CD4-positive, CD25-positive, alpha-beta regulatory T cell (primary cell): ENCODE measurements around the gene DNER. TPM values are rescaled to one million over a fixed set of nuclear protein-coding genes. Genes with fewer than 3 reads are reported as not detected.

ENCODE experiments used
- ATAC-seq, 2 donors: fragments of 150-1000 bp; cut with Tn5 transposase; one replicate each; pipeline ENCODE4 v1.10.0; 2021; ENCODE audit warnings: low read depth in 2 of 2, moderate number of reproducible peaks in 2 of 2, moderate library complexity in 1 of 2
- DNase-seq, 3 donors: peaks; one replicate each; pipeline versions ENCODE4 v3.0.0 to v3.0.0-alpha.2; 2012 to 2022; ENCODE audit warnings: mixed read lengths in 1 of 3
- H3K27ac ChIP-seq: one replicate; pipeline ENCODE4 v1.7.0; 2013; ENCODE audit warnings: mild to moderate bottlenecking, low read length; ENCODE audit not compliant: insufficient read depth, poor library complexity, severe bottlenecking
- H3K27me3 ChIP-seq: one replicate; pipeline ENCODE4 v1.7.0; 2013; ENCODE audit warnings: low read length; ENCODE audit not compliant: control insufficient read depth, insufficient read depth
- H3K36me3 ChIP-seq: one replicate; pipeline ENCODE4 v1.7.0; 2013; ENCODE audit warnings: mild to moderate bottlenecking, low read length, moderate library complexity; ENCODE audit not compliant: control insufficient read depth, insufficient read depth
- H3K4me1 ChIP-seq: 2 replicates; pipeline ENCODE4 v1.7.0; 2013; ENCODE audit warnings: mild to moderate bottlenecking, low read length; ENCODE audit not compliant: insufficient read depth, control insufficient read depth, poor library complexity, severe bottlenecking
- H3K4me3 ChIP-seq: one replicate; pipeline ENCODE4 v1.7.0; 2013; ENCODE audit warnings: low read depth, mild to moderate bottlenecking, low read length, moderate library complexity
- H3K9me3 ChIP-seq, 2 experiments: 1 replicate in 1 of 2; 2 replicates in 1 of 2; pipeline ENCODE4 v1.7.0; 2013; ENCODE audit warnings: low read length in 2 of 2, mild to moderate bottlenecking in 1 of 2, moderate library complexity in 1 of 2; ENCODE audit not compliant: control insufficient read depth in 2 of 2
- H3K27ac Mint-ChIP-seq, 3 donors: one replicate each; pipeline ENCODE4 v1.8.0; 2020 to 2022; ENCODE audit warnings: mild to moderate bottlenecking in 3 of 3, mixed read lengths in 3 of 3, moderate library complexity in 2 of 3
- H3K27me3 Mint-ChIP-seq: one replicate; pipeline ENCODE4 v1.8.0; 2022; ENCODE audit warnings: mild to moderate bottlenecking, mixed read lengths
- H3K36me3 Mint-ChIP-seq: one replicate; pipeline ENCODE4 v1.8.0; 2020; ENCODE audit warnings: mixed read lengths
- H3K4me1 Mint-ChIP-seq, 4 donors: one replicate each; pipeline ENCODE4 v1.8.0; 2020 to 2022; ENCODE audit warnings: mixed read lengths in 4 of 4, mild to moderate bottlenecking in 1 of 4
- H3K4me3 Mint-ChIP-seq, 4 donors: one replicate each; pipeline ENCODE4 v1.8.0; 2020 to 2022; ENCODE audit warnings: mild to moderate bottlenecking in 4 of 4, mixed read lengths in 4 of 4, moderate library complexity in 3 of 4
- H3K9me3 Mint-ChIP-seq, 7 donors: one replicate each; pipeline ENCODE4 v1.8.0; 2020 to 2022; ENCODE audit warnings: mixed read lengths in 7 of 7, mild to moderate bottlenecking in 3 of 7, moderate library complexity in 2 of 7
- polyA plus RNA-seq, 4 donors: library from polyadenylated mRNA; unstranded; fragments of 300-500 nt; fragmentation: Illumina TruSeq; gene quantifications; one replicate each; pipeline ENCODE4 v1.2.3, GENCODE V29; 2021
- total RNA-seq: library from RNA; stranded (reverse); gene quantifications from one replicate; pipeline ENCODE4 v1.2.3, GENCODE V29; 2022

Gene DNER
- total and polyA plus RNA-seq, 5 donors from 2014 or later: 0.23 TPM; not detected in 4

DNA sequence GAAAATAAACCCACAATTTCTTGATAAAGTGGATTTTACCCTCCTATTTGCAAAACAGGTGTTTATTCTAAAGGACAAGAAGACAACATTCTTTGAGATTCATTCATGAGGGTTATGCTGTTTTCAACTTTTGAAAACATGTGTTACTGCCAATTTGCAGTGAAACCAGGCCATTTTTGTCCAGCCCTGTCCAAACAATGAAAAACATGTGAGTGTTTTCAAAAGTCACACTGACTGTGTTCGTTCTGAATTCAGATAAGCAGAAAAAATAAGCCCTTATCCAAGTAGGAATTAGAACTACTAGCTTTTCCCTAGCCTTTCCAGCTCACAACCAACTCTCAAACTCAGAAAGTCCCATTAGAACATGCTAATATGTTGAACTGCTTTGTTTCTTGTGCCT, 295.2 kb downstream of the DNER start:
- H3K27me3 Mint-ChIP-seq: no peaks in the 10 kb centered on the region
- no peak overlapping the region for H3K4me3 Mint-ChIP-seq
- Histone ChIP-seq H3K36me3 (no peaks in the 10 kb centered on the region), H3K27ac (no peak overlapping the region), H3K4me3 (no peak overlapping the region), H3K27me3 (no peaks in the 10 kb centered on the region), H3K4me1 (no peaks in the 10 kb centered on the region), H3K9me3 (no peaks in the 10 kb centered on the region)
- H3K4me1 Mint-ChIP-seq: no peaks in the 10 kb centered on the region
- ATAC-seq: no peak
- H3K9me3 Mint-ChIP-seq: peaks cover 0 to 12% (median 3%) of the 10 kb centered on the region in 7 donors
- no peak for DNase-seq
- no peaks in the 10 kb centered on the region for H3K36me3 Mint-ChIP-seq
- no peak overlapping the region for H3K27ac Mint-ChIP-seq

DNA sequence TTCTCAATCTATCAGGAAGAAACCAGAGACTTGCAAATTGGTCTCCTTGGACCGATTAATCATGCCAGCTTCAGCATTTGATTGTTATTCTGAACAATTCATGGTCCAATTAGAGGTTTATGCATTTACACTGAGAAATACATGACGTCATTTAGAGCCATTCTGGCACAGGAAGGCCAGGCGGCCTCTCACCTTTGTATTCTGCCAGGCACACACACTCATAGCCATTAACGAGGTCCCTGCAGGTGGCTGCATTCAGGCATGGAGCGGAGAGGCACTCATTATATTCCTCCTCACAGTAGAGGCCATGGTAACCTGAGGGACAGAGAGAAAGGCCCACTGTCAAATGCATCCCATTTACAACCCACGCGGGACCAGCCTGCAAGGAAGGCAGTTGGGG, 296.4 kb downstream of the DNER start:
- Histone ChIP-seq H3K4me3 (no peak overlapping the region), H3K4me1 (no peaks in the 10 kb centered on the region), H3K36me3 (no peaks in the 10 kb centered on the region), H3K9me3 (no peaks in the 10 kb centered on the region), H3K27me3 (no peaks in the 10 kb centered on the region), H3K27ac (no peak overlapping the region)
- Mint-ChIP-seq H3K4me3 (no peak overlapping the region), H3K27me3 (no peaks in the 10 kb centered on the region), H3K27ac (no peak overlapping the region), H3K4me1 (no peaks in the 10 kb centered on the region), H3K9me3 (peaks cover 0 to 12% (median 1%) of the 10 kb centered on the region in 7 donors), H3K36me3 (no peaks in the 10 kb centered on the region)
- no peak for ATAC-seq
- no peak for DNase-seq

DNA sequence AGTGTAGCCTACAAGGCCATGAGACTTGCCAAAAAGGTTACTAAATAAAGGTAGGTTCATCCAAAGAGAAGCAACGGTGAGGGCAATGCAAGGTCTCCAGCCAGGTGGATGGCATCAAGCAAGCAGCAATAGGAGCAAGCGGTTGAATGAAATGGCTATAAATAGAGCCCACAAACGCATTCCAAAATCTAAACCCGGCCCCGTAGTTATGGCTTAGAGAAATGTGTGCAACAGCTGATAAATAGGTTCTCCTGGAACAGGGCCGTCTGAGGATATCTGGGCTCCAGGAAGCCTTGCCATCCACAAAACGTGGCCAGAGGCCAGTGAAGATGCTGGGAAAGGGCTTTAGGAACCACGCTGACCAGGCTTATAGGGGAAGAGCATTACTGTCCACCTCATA, 297.2 kb downstream of the DNER start:
- H3K27ac Mint-ChIP-seq: no peak overlapping the region
- no peak overlapping the region for H3K4me3 Mint-ChIP-seq
- H3K27me3 ChIP-seq: no peaks in the 10 kb centered on the region
- ATAC-seq (no peak), DNase-seq (no peak)
- no peak overlapping the region for H3K27ac ChIP-seq
- H3K9me3 ChIP-seq: no peaks in the 10 kb centered on the region
- H3K9me3 Mint-ChIP-seq: peaks cover 0 to 8% (median 1%) of the 10 kb centered on the region in 7 donors
- H3K4me1 ChIP-seq: no peaks in the 10 kb centered on the region
- H3K36me3 Mint-ChIP-seq: no peaks in the 10 kb centered on the region
- no peaks in the 10 kb centered on the region for H3K27me3 Mint-ChIP-seq
- no peaks in the 10 kb centered on the region for H3K4me1 Mint-ChIP-seq
- no peak overlapping the region for H3K4me3 ChIP-seq
- no peaks in the 10 kb centered on the region for H3K36me3 ChIP-seq

DNA sequence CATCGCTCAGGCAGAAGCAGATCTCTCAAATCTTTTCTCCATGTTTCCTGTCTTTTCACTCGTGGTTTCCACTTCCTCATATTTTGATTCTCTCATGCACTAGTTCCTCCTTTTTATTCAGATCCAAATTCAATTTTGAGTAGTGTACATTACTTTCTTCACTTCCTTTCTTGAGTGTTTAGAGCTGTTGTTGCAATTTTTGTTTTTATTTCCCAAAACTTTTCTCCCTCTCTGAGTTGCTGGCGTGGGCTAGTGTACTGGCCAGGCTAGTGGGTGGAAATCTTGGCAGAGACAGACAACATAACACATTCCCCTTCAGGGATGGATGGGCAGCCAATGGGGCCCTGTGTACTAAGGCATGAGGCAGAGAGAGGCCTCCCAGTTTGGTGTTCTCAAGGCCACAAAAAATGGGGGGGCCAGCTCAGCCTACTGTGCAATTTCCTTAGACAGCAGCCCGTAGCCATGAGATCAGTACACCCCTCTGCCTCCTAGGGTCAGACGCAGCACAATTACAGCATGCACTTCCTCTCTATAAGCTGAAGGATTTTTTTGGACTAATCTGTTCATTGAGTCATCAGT, 298.1 kb downstream of the DNER start:
- no peaks in the 10 kb centered on the region for H3K36me3 Mint-ChIP-seq
- peak in 1 of 2 donors; percentile 45 for ATAC-seq
- no peak overlapping the region for H3K27ac ChIP-seq

DNA sequence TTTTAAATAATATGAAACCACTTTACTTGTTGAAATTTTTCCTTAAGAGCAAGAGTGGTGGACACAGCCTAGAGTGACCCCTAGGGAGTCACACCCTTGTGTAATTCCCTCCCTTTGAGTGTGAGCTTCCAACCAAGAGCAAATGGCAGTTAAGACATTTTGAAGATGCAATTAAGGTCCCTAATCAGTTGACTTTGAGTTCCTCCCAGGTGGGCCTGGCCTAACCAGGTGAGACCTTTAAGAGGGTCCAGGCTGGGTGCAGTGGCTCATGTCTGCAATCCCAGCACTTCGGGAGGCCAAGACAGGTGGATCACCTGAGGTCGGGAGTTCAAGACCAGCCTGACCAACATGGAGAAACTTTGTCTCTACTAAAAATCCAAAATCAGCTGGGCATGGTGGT, 299.7 kb downstream of the DNER start:
- no peak overlapping the region for H3K27ac Mint-ChIP-seq
- H3K4me1 Mint-ChIP-seq: no peaks in the 10 kb centered on the region
- no peaks in the 10 kb centered on the region for H3K36me3 Mint-ChIP-seq
- H3K4me3 Mint-ChIP-seq: no peak overlapping the region
- H3K4me1 ChIP-seq: no peaks in the 10 kb centered on the region
- H3K27me3 Mint-ChIP-seq: no peaks in the 10 kb centered on the region
- ATAC-seq (no peak), DNase-seq (no peak)
- peaks cover 0 to 7% (median 0%) of the 10 kb centered on the region in 7 donors for H3K9me3 Mint-ChIP-seq
- no peak overlapping the region for H3K27ac ChIP-seq
- no peaks in the 10 kb centered on the region for H3K27me3 ChIP-seq
- no peak overlapping the region for H3K4me3 ChIP-seq
- H3K9me3 ChIP-seq: no peaks in the 10 kb centered on the region
- no peaks in the 10 kb centered on the region for H3K36me3 ChIP-seq

More for the DNA sequence above, 298.1 kb downstream of the DNER start:
- Mint-ChIP-seq H3K9me3 (peaks cover 0 to 8% (median 1%) of the 10 kb centered on the region in 7 donors), H3K27ac (no peak overlapping the region), H3K27me3 (no peaks in the 10 kb centered on the region), H3K4me3 (no peak overlapping the region), H3K4me1 (no peaks in the 10 kb centered on the region)
- Histone ChIP-seq H3K27me3 (no peaks in the 10 kb centered on the region), H3K4me1 (no peaks in the 10 kb centered on the region), H3K4me3 (no peak overlapping the region), H3K36me3 (no peaks in the 10 kb centered on the region), H3K9me3 (no peaks in the 10 kb centered on the region)
- DNase-seq: no peak

- Mint-ChIP-seq H3K27ac (no peak overlapping the region), H3K4me1 (no peaks in the 10 kb centered on the region), H3K9me3 (peaks cover 0 to 8% (median 0%) of the 10 kb centered on the region in 7 donors), H3K36me3 (no peaks in the 10 kb centered on the region), H3K27me3 (peaks cover 7% of the 10 kb centered on the region), H3K4me3 (no peak overlapping the region)
- H3K4me3 ChIP-seq: no peak overlapping the region
- H3K9me3 ChIP-seq: no peaks in the 10 kb centered on the region
- ATAC-seq: no peak
- DNase-seq: no peak
- H3K36me3 ChIP-seq: no peaks in the 10 kb centered on the region
- no peaks in the 10 kb centered on the region for H3K4me1 ChIP-seq
- no peaks in the 10 kb centered on the region for H3K27me3 ChIP-seq
- no peak overlapping the region for H3K27ac ChIP-seq
Measured at GRCh38 chr2:229412686-229413085, 301.7 kb downstream of the DNER start.

GRCh38 chr2:229410946-229411345, 303.4 kb downstream of the DNER start:
- DNase-seq (no peak), ATAC-seq (no peak)
- Mint-ChIP-seq H3K4me1 (no peaks in the 10 kb centered on the region), H3K27ac (no peak overlapping the region), H3K4me3 (no peak overlapping the region), H3K27me3 (peaks cover 7% of the 10 kb centered on the region), H3K9me3 (peaks cover 0 to 5% (median 0%) of the 10 kb centered on the region in 7 donors), H3K36me3 (no peaks in the 10 kb centered on the region)
- Histone ChIP-seq H3K36me3 (no peaks in the 10 kb centered on the region), H3K4me1 (no peaks in the 10 kb centered on the region), H3K4me3 (no peak overlapping the region), H3K27ac (no peak overlapping the region), H3K9me3 (no peaks in the 10 kb centered on the region), H3K27me3 (no peaks in the 10 kb centered on the region)

GRCh38 chr2:229410264-229410663, 304.1 kb downstream of the DNER start:
- H3K4me3 Mint-ChIP-seq: no peak overlapping the region
- no peaks in the 10 kb centered on the region for H3K36me3 Mint-ChIP-seq
- Histone ChIP-seq H3K36me3 (no peaks in the 10 kb centered on the region), H3K27ac (no peak overlapping the region), H3K4me3 (no peak overlapping the region), H3K27me3 (no peaks in the 10 kb centered on the region), H3K4me1 (no peaks in the 10 kb centered on the region), H3K9me3 (no peaks in the 10 kb centered on the region)
- peaks cover 0 to 3% (median 0%) of the 10 kb centered on the region in 7 donors for H3K9me3 Mint-ChIP-seq
- no peak overlapping the region for H3K27ac Mint-ChIP-seq
- ATAC-seq (no peak), DNase-seq (no peak)
- H3K27me3 Mint-ChIP-seq: peaks cover 7% of the 10 kb centered on the region
- no peaks in the 10 kb centered on the region for H3K4me1 Mint-ChIP-seq
